H7 (cell line): ENCODE results near the gene DRC7. TPM values are rescaled to one million over a fixed set of nuclear protein-coding genes. Genes with fewer than 3 reads are reported as not detected.
"Not testable (repeated sequence)": the region's sequence is repeated elsewhere in the genome, so short reads cannot be mapped to it uniquely, and the experiment has no call there.

Experiments
- DNase-seq: peaks from one replicate; pipeline ENCODE4 v3.0.0; 2012
- H3K27me3 ChIP-seq: 2 replicates; pipeline ENCODE4 v1.6.0; 2011; ENCODE audit warnings: mild to moderate bottlenecking, low read length; ENCODE audit not compliant: control insufficient read depth, insufficient read depth
- H3K36me3 ChIP-seq: replicated peaks from 2 replicates; pipeline ENCODE4 v1.5.1; 2011; ENCODE audit warnings: low read length; ENCODE audit not compliant: control insufficient read depth, insufficient read depth
- H3K4me3 ChIP-seq: 2 replicates; pipeline ENCODE4 v1.5.1; 2011; ENCODE audit warnings: low read depth, mild to moderate bottlenecking, control low read depth, low read length, moderate library complexity; ENCODE audit not compliant: insufficient read depth
- total RNA-seq: library from RNA; depleted of rRNA; stranded (reverse); fragments of >200 nt; shearing (Covaris generic); gene quantifications from 2 replicates; pipeline ENCODE4 v1.2.3, GENCODE V29; 2014

Gene DRC7
- total RNA-seq, 1 experiment from 2014 or later: 0.03 TPM

DNA sequence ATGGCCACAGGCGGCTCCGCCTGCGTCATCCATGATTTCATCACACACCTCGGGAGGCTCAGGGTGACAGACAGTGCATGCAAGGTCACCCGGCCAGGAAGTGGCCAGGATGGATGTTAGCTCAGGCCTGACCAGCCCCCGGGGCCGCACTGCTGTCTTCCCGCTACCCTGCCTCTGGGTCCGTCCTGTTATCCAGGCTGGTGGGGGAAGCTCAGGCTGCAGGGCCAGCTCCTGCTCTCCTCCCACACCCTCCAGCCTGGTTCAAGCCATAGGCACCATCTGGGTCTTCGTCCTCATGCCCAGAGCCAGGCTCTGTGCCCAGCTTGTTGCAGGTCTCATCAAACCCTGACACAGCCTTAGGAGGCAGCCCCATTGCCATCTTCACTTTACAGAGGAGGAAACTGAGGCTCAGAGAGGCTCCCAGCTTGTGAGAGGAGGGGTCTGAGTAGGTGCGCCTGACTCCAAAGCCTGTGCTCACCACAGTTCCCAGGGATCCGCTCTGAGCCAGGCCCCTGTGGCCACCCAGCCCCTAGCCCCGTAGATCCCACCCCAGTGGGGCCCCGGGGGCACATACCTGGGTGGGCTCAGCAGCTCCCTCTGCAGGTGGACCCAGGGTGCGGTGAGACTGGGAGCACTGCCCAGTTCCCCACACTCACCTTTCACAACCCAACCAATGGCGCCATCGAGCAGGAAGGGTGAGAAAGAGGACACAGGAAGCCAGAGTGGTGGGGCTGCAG is 26.9 kb upstream of the DRC7 start:
- Histone ChIP-seq H3K27me3 (no peaks in the 10 kb centered on the region), H3K4me3 (no peak overlapping the region), H3K36me3 (no peaks in the 10 kb centered on the region)
- peak; percentile 90 for DNase-seq

DNA sequence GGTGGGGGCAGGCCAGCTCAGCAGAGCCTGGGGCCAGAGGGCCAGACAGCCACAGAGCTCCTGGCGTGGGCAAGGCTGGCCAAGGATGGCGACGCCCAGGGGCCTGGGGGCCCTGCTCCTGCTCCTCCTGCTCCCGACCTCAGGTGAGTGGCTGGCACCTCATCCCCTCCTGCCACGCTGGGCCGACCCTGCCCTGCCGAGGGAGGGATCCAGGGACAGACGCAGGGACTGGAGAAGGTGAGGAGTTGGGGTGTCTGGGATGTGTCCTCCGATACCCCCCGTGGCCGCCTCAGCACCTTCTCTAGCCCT is 26.4 kb upstream of the DRC7 start, which contains the start of gene ADGRG3:
TSS of gene ADGRG3 (plus strand) at position 44 of the 309 bp plus-strand sequence. CDS start at position 86, 42 bp downstream.
- Histone ChIP-seq H3K36me3 (no peaks in the 10 kb centered on the region), H3K4me3 (no peak within 1 kb of the TSS), H3K27me3 (no peaks in the 10 kb centered on the region)
- DNase-seq: no peak

GRCh38 chr16:57668630-57669475 is 25.8 kb upstream of the DRC7 start:
- Histone ChIP-seq H3K4me3 (no peak overlapping the region), H3K36me3 (no peaks in the 10 kb centered on the region)
- no peak for DNase-seq

GRCh38 chr16:57669476-57670162 is 25.0 kb upstream of the DRC7 start:
- no peak for DNase-seq
- Histone ChIP-seq H3K36me3 (no peaks in the 10 kb centered on the region), H3K27me3 (no peaks in the 10 kb centered on the region), H3K4me3 (no peak overlapping the region)

More at GRCh38 chr16:57668630-57669475, 25.8 kb upstream of the DRC7 start:
- no peaks in the 10 kb centered on the region for H3K27me3 ChIP-seq

DNA sequence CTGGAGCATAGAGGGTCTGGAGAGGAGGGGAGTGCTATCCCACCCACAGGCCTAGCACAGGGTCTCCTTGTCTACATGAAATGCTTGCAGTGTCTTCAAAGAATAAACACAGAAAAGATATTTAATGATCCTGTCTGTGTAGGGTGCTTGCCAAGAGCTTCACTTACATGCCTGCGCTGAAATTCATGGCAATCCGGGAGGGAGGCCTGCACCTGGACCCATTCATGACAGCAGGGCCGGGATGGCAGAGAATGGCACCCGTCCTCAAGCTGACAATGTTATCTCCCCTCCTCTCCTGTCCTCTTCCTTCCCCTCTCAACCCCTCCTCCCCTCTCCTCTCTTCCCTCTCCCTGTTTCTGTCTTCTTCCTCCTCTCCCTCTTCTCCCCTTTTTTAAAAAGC is 24.4 kb upstream of the DRC7 start:
- Histone ChIP-seq H3K27me3 (no peaks in the 10 kb centered on the region), H3K36me3 (no peaks in the 10 kb centered on the region), H3K4me3 (no peak overlapping the region)
- no peak for DNase-seq

- not testable (repeated sequence) for H3K27me3 ChIP-seq, H3K4me3 ChIP-seq, H3K36me3 ChIP-seq, DNase-seq
Measured at GRCh38 chr16:57671451-57671850, 23.2 kb upstream of the DRC7 start.

GRCh38 chr16:57672416-57672815 is 22.2 kb upstream of the DRC7 start:
- Histone ChIP-seq H3K27me3 (no peaks in the 10 kb centered on the region), H3K4me3 (no peak overlapping the region), H3K36me3 (no peaks in the 10 kb centered on the region)
- DNase-seq: no peak

- DNase-seq: no peak
- Histone ChIP-seq H3K4me3 (no peak overlapping the region), H3K36me3 (no peaks in the 10 kb centered on the region), H3K27me3 (no peaks in the 10 kb centered on the region)
Measured at GRCh38 chr16:57672824-57673223, 21.8 kb upstream of the DRC7 start.

DNA sequence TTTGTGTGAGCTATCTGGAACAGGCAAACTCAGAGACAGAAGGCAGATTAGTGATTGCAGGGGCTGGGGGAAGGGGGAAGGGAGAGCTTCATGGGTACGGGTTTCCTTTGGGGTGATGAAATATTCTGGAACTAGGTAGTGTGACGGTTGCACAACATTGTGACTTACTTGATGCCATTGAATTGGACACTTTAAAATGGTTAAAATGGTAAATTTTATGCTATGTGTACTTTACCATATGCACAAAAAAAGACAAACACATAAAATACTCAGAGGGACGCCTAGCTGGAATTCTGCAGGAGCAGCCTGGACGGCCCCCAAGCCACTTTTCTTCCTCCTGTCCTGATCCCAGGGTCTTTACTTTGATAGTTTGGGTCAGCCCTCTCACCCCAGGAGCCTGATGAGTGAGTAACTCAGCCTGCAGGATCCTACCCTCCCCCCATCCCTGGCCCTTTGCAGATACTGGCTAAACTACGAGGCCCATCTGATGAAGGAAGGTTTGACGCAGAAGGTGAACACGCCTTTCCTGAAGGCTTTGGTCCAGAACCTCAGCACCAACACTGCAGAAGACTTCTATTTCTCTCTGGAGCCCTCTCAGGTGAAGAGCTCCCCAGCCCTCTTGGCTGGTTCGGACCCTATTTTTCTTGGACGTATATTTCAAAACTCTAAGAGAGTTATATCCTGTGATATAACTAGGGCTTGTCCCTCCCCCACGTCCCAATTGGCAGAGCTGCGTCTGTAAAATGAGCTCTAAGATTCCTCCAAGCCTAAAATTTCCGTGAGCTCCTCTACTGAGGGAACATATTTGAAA is 18.7 kb upstream of the DRC7 start:
- Histone ChIP-seq H3K4me3 (no peak overlapping the region), H3K27me3 (no peaks in the 10 kb centered on the region), H3K36me3 (no peaks in the 10 kb centered on the region)
- DNase-seq: peak; percentile 79

DNA sequence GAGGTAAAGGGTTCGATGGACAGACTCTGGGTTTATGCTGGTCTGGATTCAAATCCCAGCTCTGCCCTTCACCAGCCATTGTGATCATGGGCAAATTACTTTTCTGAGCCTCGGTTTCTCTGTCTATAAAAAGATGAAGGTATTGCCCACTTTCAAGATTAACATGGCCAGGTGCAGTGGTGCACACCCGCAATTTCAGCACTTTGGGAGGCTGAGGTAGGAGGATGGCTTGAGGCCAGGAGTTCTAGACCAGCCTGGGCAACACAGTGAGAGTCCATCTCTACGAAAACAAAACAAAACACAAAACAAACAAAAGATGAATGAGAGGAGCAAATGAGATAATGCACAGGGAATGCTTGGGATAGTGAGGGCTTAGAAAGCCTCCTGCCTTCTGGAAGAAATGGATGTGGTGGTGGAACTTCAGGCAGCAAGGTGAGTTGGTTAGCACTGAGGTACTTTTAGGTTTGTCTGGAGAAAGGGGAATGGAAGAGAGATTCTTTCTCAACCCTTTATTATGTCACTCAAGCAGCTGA is 18.0 kb upstream of the DRC7 start:
- Histone ChIP-seq H3K27me3 (no peaks in the 10 kb centered on the region), H3K4me3 (no peak overlapping the region), H3K36me3 (no peaks in the 10 kb centered on the region)
- no peak for DNase-seq

DNA sequence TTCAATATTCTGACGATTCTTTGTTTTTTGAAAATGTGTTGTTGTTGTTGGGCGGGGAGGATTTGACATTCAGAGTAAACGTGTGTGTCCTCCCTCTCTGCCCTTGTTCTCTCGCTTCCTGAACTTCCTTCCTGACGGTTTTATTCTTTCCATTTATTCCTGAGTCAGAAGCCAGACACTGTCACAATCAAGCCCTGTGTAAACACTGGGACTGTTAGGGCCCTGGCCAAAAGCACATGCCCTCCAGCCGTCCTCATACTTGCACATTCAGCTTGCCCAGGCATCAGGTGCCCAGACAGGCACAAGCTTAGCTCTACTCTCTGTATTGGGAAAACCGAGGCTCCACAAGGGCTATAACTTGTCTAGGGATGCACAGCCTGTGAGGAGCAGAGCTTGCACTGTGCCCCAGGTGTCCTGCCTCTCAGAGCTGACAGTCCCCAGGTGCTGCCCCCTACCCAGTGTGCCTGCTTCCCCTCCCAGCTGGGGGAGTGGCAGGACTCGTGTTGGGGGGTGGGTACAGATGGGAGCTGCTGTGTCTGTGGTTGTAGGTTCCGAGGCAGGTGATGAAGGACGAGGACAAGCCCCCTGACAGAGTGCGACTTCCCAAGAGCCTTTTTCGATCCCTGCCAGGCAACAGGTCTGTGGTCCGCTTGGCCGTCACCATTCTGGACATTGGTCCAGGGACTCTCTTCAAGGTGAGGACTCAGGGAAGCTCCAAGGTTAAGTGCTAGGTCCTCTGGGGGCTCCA is 16.8 kb upstream of the DRC7 start:
- Histone ChIP-seq H3K4me3 (no peak overlapping the region), H3K36me3 (no peaks in the 10 kb centered on the region), H3K27me3 (no peaks in the 10 kb centered on the region)
- DNase-seq: no peak

DNA sequence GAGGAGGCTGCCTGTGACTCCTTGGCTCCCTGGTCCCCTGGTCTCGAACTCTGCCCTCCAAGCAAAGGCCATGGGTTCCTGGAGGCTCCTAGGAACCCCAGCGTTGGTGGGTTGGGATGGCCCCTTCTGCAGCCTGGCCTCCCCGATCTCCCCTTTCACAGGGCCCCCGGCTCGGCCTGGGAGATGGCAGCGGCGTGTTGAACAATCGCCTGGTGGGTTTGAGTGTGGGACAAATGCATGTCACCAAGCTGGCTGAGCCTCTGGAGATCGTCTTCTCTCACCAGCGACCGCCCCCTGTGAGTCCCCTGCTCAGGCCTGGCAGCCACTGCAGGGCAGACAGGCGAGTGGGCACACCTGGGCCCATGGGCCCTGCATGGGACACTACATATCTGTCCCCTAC is 15.6 kb upstream of the DRC7 start:
- H3K36me3 ChIP-seq: no peaks in the 10 kb centered on the region
- DNase-seq: no peak

GRCh38 chr16:57679767-57680482 is 14.7 kb upstream of the DRC7 start:
- no peak overlapping the region for H3K4me3 ChIP-seq
- DNase-seq: peak; percentile 76
- H3K36me3 ChIP-seq: no peaks in the 10 kb centered on the region
- no peaks in the 10 kb centered on the region for H3K27me3 ChIP-seq

More for the DNA sequence above, 15.6 kb upstream of the DRC7 start:
- no peaks in the 10 kb centered on the region for H3K27me3 ChIP-seq
- H3K4me3 ChIP-seq: no peak overlapping the region
